Nephron progenitor cell (in vitro differentiated cells): Measurements from ENCODE around the gene HIVEP2.

ENCODE experiments used
- DNase-seq: peaks from one replicate; pipeline ENCODE4 v3.0.0; 2021
- H3K27ac Mint-ChIP-seq: 2 replicates; pipeline ENCODE4 v1.8.0; 2021; ENCODE audit warnings: mild to moderate bottlenecking, moderate library complexity, mixed read lengths
- H3K27me3 Mint-ChIP-seq: 2 replicates; pipeline ENCODE4 v1.8.0; 2021; ENCODE audit warnings: mild to moderate bottlenecking, low read depth, mixed read lengths; ENCODE audit not compliant: poor library complexity
- H3K36me3 Mint-ChIP-seq: 2 replicates; pipeline ENCODE4 v1.8.0; 2021; ENCODE audit warnings: low read depth, mixed read lengths
- H3K4me1 Mint-ChIP-seq: 2 replicates; pipeline ENCODE4 v1.8.0; 2021; ENCODE audit warnings: mixed read lengths
- H3K4me3 Mint-ChIP-seq: 2 replicates; pipeline ENCODE4 v1.8.0; 2021; ENCODE audit warnings: mild to moderate bottlenecking, moderate library complexity, mixed read lengths
- H3K9me3 Mint-ChIP-seq: 2 replicates; pipeline ENCODE4 v1.8.0; 2021; ENCODE audit warnings: mild to moderate bottlenecking, moderate library complexity, mixed read lengths
- CTCF ChIP-seq: fragments of 200-600 bp; sonication (generic); IDR thresholded peaks from 2 replicates; pipeline ENCODE4 v1.5.0; 2021; ENCODE audit warnings: antibody characterized with exemption

The HIVEP2 gene

GRCh38 chr6:142713959-142714358, 231.0 kb downstream of the HIVEP2 start:
- Mint-ChIP-seq H3K9me3 (peaks cover 33% of the 10 kb centered on the region), H3K27me3 (peaks cover 6% of the 10 kb centered on the region), H3K4me1 (peaks cover 26% of the 10 kb centered on the region), H3K36me3 (peaks cover 10% of the 10 kb centered on the region), H3K27ac (peak overlapping the region; percentile 30), H3K4me3 (no peak overlapping the region)
- TF ChIP-seq CTCF = no peak
- no peak for DNase-seq

- H3K4me3 Mint-ChIP-seq = no peak overlapping the region
- H3K36me3 Mint-ChIP-seq = peaks cover under 1% of the 10 kb centered on the region
- peaks cover 6% of the 10 kb centered on the region for H3K27me3 Mint-ChIP-seq
- DNase-seq = no peak
- no peak for TF ChIP-seq CTCF
- H3K4me1 Mint-ChIP-seq = peaks cover 23% of the 10 kb centered on the region
- H3K27ac Mint-ChIP-seq = no peak overlapping the region
- H3K9me3 Mint-ChIP-seq = peaks cover 16% of the 10 kb centered on the region
Measured at GRCh38 chr6:142712231-142712630, 232.7 kb downstream of the HIVEP2 start.

GRCh38 chr6:142708651-142709050, 236.3 kb downstream of the HIVEP2 start:
- Mint-ChIP-seq H3K4me1 (peaks cover 5% of the 10 kb centered on the region), H3K27me3 (peaks cover under 1% of the 10 kb centered on the region), H3K27ac (no peak overlapping the region), H3K9me3 (peaks cover 8% of the 10 kb centered on the region), H3K36me3 (no peaks in the 10 kb centered on the region), H3K4me3 (no peak overlapping the region)
- no peak for DNase-seq
- no peak for TF ChIP-seq CTCF

GRCh38 chr6:142707255-142707654, 237.7 kb downstream of the HIVEP2 start:
- Mint-ChIP-seq H3K27ac (no peak overlapping the region), H3K4me1 (peaks cover 13% of the 10 kb centered on the region), H3K36me3 (no peaks in the 10 kb centered on the region), H3K9me3 (peaks cover 8% of the 10 kb centered on the region), H3K27me3 (peaks cover 3% of the 10 kb centered on the region), H3K4me3 (no peak overlapping the region)
- DNase-seq = no peak
- TF ChIP-seq CTCF = no peak

- TF ChIP-seq CTCF = no peak
Measured at GRCh38 chr6:142706210-142706609, 238.8 kb downstream of the HIVEP2 start.

GRCh38 chr6:142705054-142705453, 239.9 kb downstream of the HIVEP2 start:
- TF ChIP-seq CTCF = no peak
- H3K4me1 Mint-ChIP-seq = peaks cover 14% of the 10 kb centered on the region
- H3K27me3 Mint-ChIP-seq = peaks cover 3% of the 10 kb centered on the region
- DNase-seq = no peak
- no peaks in the 10 kb centered on the region for H3K36me3 Mint-ChIP-seq
- no peak overlapping the region for H3K4me3 Mint-ChIP-seq
- no peak overlapping the region for H3K27ac Mint-ChIP-seq
- H3K9me3 Mint-ChIP-seq = peaks cover 3% of the 10 kb centered on the region

More at GRCh38 chr6:142706210-142706609, 238.8 kb downstream of the HIVEP2 start:
- Mint-ChIP-seq H3K9me3 (peaks cover 4% of the 10 kb centered on the region), H3K4me1 (peaks cover 14% of the 10 kb centered on the region), H3K27ac (no peak overlapping the region), H3K36me3 (no peaks in the 10 kb centered on the region), H3K4me3 (no peak overlapping the region), H3K27me3 (peaks cover 3% of the 10 kb centered on the region)
- no peak for DNase-seq
